ENCODE results near the gene RABGEF1. TPM values are rescaled to one million over a fixed set of nuclear protein-coding genes. Genes with fewer than 3 reads are reported as not detected.

RABGEF1 gene
- total RNA-seq, 1 donor from 2014 or later = 36.5 TPM

DNA sequence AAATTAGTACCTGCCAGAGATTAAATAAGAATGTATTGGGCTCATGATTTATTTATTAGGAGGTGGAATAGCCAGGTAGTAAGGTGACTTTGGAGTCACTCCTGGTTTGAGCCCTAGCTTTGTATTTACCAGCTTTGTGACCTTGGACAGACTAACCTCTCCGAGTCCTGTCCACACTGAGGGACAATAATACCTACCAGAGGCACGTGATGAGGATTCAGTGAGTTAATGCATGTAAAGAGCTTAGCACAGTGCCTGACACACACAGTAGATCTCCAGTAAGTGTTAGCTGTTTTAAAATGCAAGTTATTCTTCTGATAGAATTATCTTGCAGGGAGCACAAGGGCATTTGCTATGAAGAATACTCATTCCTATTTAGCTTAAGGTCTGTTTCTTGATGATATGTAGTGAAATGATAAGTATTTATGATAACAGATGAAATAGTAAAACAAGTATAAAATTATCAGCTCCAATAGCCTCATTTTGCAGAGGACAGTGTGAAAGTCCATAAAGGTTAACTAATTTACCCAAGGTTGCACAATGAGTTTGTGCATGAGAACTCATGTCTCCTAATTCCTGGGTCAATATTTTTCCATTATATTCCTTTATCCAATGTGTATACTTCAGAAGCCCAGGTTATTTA, 36.4 kb downstream of the RABGEF1 start:
- Histone ChIP-seq H3K4me1 (peaks cover 12% of the 10 kb centered on the region), H3K36me3 (no peaks in the 10 kb centered on the region), H3K79me2 (ENCODE audit: low read depth) (peaks cover 11% of the 10 kb centered on the region), H3K27ac (no peak overlapping the region), H3K9ac (no peak overlapping the region), H3K27me3 (no peaks in the 10 kb centered on the region), H3K9me3 (ENCODE audit: low read depth) (no peaks in the 10 kb centered on the region), H3K4me2 (no peak overlapping the region), H3F3A (ENCODE audit: low read depth) (peaks cover 5% of the 10 kb centered on the region), H4K20me1 (ENCODE audit: low read depth) (peaks cover 9% of the 10 kb centered on the region), H3K4me3 (no peak overlapping the region), H2AFZ (replicated peaks) (no peak overlapping the region)
- Mint-ChIP-seq H3K27ac (no peak overlapping the region), H3K4me1 (peaks cover 3% of the 10 kb centered on the region), H3K4me3 (no peak overlapping the region), H3K36me3 (peaks cover 31% of the 10 kb centered on the region), H3K27me3 (ENCODE audit: insufficient read depth, low read depth) (no peaks in the 10 kb centered on the region), H3K9me3 (no peaks in the 10 kb centered on the region)
- no peak for DNase-seq (ENCODE audit: low spot score)
- TF ChIP-seq, protein P1, sequence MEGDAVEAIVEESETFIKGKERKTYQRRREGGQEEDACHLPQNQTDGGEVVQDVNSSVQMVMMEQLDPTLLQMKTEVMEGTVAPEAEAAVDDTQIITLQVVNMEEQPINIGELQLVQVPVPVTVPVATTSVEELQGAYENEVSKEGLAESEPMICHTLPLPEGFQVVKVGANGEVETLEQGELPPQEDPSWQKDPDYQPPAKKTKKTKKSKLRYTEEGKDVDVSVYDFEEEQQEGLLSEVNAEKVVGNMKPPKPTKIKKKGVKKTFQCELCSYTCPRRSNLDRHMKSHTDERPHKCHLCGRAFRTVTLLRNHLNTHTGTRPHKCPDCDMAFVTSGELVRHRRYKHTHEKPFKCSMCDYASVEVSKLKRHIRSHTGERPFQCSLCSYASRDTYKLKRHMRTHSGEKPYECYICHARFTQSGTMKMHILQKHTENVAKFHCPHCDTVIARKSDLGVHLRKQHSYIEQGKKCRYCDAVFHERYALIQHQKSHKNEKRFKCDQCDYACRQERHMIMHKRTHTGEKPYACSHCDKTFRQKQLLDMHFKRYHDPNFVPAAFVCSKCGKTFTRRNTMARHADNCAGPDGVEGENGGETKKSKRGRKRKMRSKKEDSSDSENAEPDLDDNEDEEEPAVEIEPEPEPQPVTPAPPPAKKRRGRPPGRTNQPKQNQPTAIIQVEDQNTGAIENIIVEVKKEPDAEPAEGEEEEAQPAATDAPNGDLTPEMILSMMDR (IDR thresholded peaks at IDR 0.05) = no peak
- TF ChIP-seq EZH2 (IDR thresholded peaks at IDR 0.05) (no peak), EZH2phosphoT487 (IDR thresholded peaks at IDR 0.05) (no peak)

- no peaks in the 10 kb centered on the region for H3K9me3 ChIP-seq (ENCODE audit: low read depth)
- peaks cover 8% of the 10 kb centered on the region for H4K20me1 ChIP-seq (ENCODE audit: low read depth)
- H3K4me3 ChIP-seq = no peak overlapping the region
- H3K4me2 ChIP-seq = no peak overlapping the region
- peaks cover 8% of the 10 kb centered on the region for H3K4me1 ChIP-seq
- H3K27ac ChIP-seq = no peak overlapping the region
- Mint-ChIP-seq H3K4me3 (no peak overlapping the region), H3K36me3 (peaks cover 31% of the 10 kb centered on the region), H3K27ac (no peak overlapping the region), H3K9me3 (no peaks in the 10 kb centered on the region), H3K27me3 (ENCODE audit: insufficient read depth, low read depth) (no peaks in the 10 kb centered on the region), H3K4me1 (no peaks in the 10 kb centered on the region)
- H3K79me2 ChIP-seq (ENCODE audit: low read depth) = peaks cover 4% of the 10 kb centered on the region
- TF ChIP-seq, protein P1 (IDR thresholded peaks at IDR 0.05) = no peak
- TF ChIP-seq EZH2 (IDR thresholded peaks at IDR 0.05) (no peak), EZH2phosphoT487 (IDR thresholded peaks at IDR 0.05) (no peak)
- no peak overlapping the region for H2AFZ ChIP-seq (replicated peaks)
- H3F3A ChIP-seq (ENCODE audit: low read depth) = no peaks in the 10 kb centered on the region
- H3K27me3 ChIP-seq = no peaks in the 10 kb centered on the region
- H3K36me3 ChIP-seq = no peaks in the 10 kb centered on the region
- no peak for DNase-seq (ENCODE audit: low spot score)
- H3K9ac ChIP-seq = no peak overlapping the region
These were observed 37.7 kb downstream of the RABGEF1 start for GRCh38 chr7:66778201-66778600.

GRCh38 chr7:66779669-66780409, 39.3 kb downstream of the RABGEF1 start:
- Mint-ChIP-seq H3K27ac (no peak overlapping the region), H3K4me3 (no peak overlapping the region), H3K9me3 (no peaks in the 10 kb centered on the region), H3K36me3 (peaks cover 26% of the 10 kb centered on the region), H3K27me3 (ENCODE audit: insufficient read depth, low read depth) (no peaks in the 10 kb centered on the region), H3K4me1 (no peaks in the 10 kb centered on the region)
- H3K4me3 ChIP-seq = no peak overlapping the region
- peaks cover 8% of the 10 kb centered on the region for H3K4me1 ChIP-seq
- no peak overlapping the region for H3K9ac ChIP-seq
- H3K9me3 ChIP-seq (ENCODE audit: low read depth) = no peaks in the 10 kb centered on the region
- no peaks in the 10 kb centered on the region for H3K27me3 ChIP-seq
- H3K79me2 ChIP-seq (ENCODE audit: low read depth) = peaks cover 4% of the 10 kb centered on the region
- TF ChIP-seq EZH2 (IDR thresholded peaks at IDR 0.05) (no peak), EZH2phosphoT487 (IDR thresholded peaks at IDR 0.05) (no peak)
- TF ChIP-seq, protein P1 (IDR thresholded peaks at IDR 0.05) = no peak
- DNase-seq (ENCODE audit: low spot score) = no peak
- H4K20me1 ChIP-seq (ENCODE audit: low read depth) = peaks cover 8% of the 10 kb centered on the region
- no peak overlapping the region for H2AFZ ChIP-seq (replicated peaks)
- H3K27ac ChIP-seq = no peak overlapping the region
- H3K4me2 ChIP-seq = no peak overlapping the region
- no peaks in the 10 kb centered on the region for H3F3A ChIP-seq (ENCODE audit: low read depth)
- no peaks in the 10 kb centered on the region for H3K36me3 ChIP-seq

Measured in neural progenitor cell (in vitro differentiated cells).